ENCODE measurements around the gene UNC5A. TPM values are rescaled to one million over a fixed set of nuclear protein-coding genes. Genes with fewer than 3 reads are reported as not detected.

UNC5A gene
- total and polyA plus RNA-seq, 2 of the 8 experiments (the other 6 are each of a cell fraction or from before 2014, with no cell fraction given): 4.0 to 7.6 TPM

GRCh38 chr5:176854164-176854563, 43.8 kb downstream of the UNC5A start:
- Histone ChIP-seq H2BK5ac (ENCODE audit: low read depth, low read length) (no peak overlapping the region), H3K18ac (ENCODE audit: extremely low read depth, low read length) (no peak overlapping the region), H2BK20ac (ENCODE audit: low read length) (no peak overlapping the region), H3K9me3 (ENCODE audit: insufficient read depth in 2 of 2, low read depth in 1 of 2, low read length in 1 of 2) (no peaks in the 10 kb centered on the region), H3K4me1 (replicated peaks in 1 of 4; ENCODE audit: control insufficient read depth in 3 of 4, insufficient read depth in 4 of 4, low read length in 3 of 4) (no peaks in the 10 kb centered on the region), H3K4me3 (ENCODE audit: extremely low read depth in 1 of 4, insufficient read depth in 2 of 4, low read depth in 3 of 4, low read length in 4 of 4) (no peak overlapping the region), H3K27me3 (replicated peaks in 1 of 4; ENCODE audit: control insufficient read depth in 3 of 4, extremely low read depth in 1 of 4, insufficient read depth in 3 of 4, low read length in 3 of 4) (no peaks in the 10 kb centered on the region), H3K36me3 (ENCODE audit: control insufficient read depth in 2 of 4, insufficient read depth in 4 of 4, low read length in 3 of 4) (no peaks in the 10 kb centered on the region), H2BK15ac (ENCODE audit: low read length) (no peak overlapping the region), H3K23me2 (ENCODE audit: low read depth, low read length) (no peaks in the 10 kb centered on the region), H3K14ac (ENCODE audit: insufficient read length) (no peak overlapping the region), H3K56ac (replicated peaks; ENCODE audit: insufficient read length, low read depth, low read length) (no peak overlapping the region), H3K4me2 (ENCODE audit: insufficient read depth in 1 of 2, low read depth in 2 of 2, low read length in 2 of 2) (no peak overlapping the region), H4K8ac (ENCODE audit: extremely low read depth, insufficient read depth, low read length) (no peak overlapping the region), H4K91ac (replicated peaks; ENCODE audit: insufficient read length, low read length) (no peak overlapping the region), H4K5ac (ENCODE audit: insufficient read length, low read depth, low read length) (no peak overlapping the region), H2BK12ac (ENCODE audit: low read depth, low read length) (no peak overlapping the region), H3K23ac (ENCODE audit: insufficient read length) (no peak overlapping the region), H4K20me1 (replicated peaks in 1 of 2; ENCODE audit: control insufficient read depth in 1 of 2, insufficient read depth in 2 of 2, low read length in 2 of 2) (peaks cover 1 to 5% of the 10 kb centered on the region in 2 experiments), H3K27ac (ENCODE audit: low read depth, low read length) (no peak overlapping the region), H2AK5ac (ENCODE audit: low read depth, low read length) (no peak overlapping the region), H2BK120ac (replicated peaks; ENCODE audit: low read depth, low read length) (no peak overlapping the region), H3K9ac (replicated peaks in 1 of 4; ENCODE audit: extremely low read depth in 1 of 4, low read depth in 3 of 4, low read length in 3 of 4) (no peak overlapping the region), H3K4ac (replicated peaks; ENCODE audit: insufficient read length, low read depth, low read length) (no peak overlapping the region), H3K79me1 (ENCODE audit: low read depth, low read length) (no peaks in the 10 kb centered on the region), H2AFZ (ENCODE audit: low read length) (no peak overlapping the region), H3K79me2 (ENCODE audit: control insufficient read depth in 1 of 2, insufficient read depth in 2 of 2, low read length in 2 of 2) (no peaks in the 10 kb centered on the region)
- ChIA-PET POLR2A (ENCODE audit: partially characterized antibody) (no interaction called here), CTCF (ENCODE audit: partially characterized antibody) (interaction anchor here (0.7 to 2.3 kb wide), 5 partner anchors 16 to 193 kb away, joined by 3 to 9 read pairs (median 3); no protein-coding TSS in a partner anchor)
- 81% methylated on average over 6 of the region's 8 CpGs; no CpG with 5 or more reads in 1 of the 2 experiments for WGBS, 2 experiments (ENCODE audit: extremely low coverage in 1 of 2, insufficient coverage in 1 of 2, insufficient read length in 1 of 2, insufficient replicate concordance in 2 of 2, low coverage in 1 of 2, low lambda C conversion rate in 2 of 2, missing lambda C conversion rate in 1 of 2)
- TF ChIP-seq BACH1 (IDR thresholded peaks at IDR 0.05; ENCODE audit: low read length) (no peak), BCL11A (IDR thresholded peaks at IDR 0.05; ENCODE audit: low read depth in 2 of 2, low read length in 2 of 2) (no peak), E2F6 (IDR thresholded peaks at IDR 0.05) (no peak)
- DNase-seq (ENCODE audit: low read depth in 1 of 2, low spot score in 2 of 2) (no peak), FAIRE-seq (no peak)

Data from H1 (cell line).